Measurements from ENCODE around the gene PHLPP1.

DNA sequence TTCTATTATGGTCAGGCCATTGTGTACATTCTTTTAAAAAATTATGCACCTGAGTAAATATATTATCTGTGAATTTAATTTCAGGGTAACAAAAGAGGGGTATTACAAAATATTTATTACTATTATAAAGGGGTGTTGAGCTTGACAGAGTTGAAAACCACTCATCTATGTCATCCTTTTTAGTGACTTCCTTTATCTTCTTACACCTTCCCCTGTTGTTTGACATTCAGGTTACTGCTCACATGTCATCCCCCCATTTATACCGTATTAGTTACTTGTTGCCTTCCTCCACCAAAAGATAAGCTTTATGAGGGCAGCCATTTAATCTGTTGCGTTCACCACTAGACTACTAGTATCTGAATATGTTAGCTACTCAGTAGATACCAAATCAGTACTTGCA is 313.0 kb downstream of the PHLPP1 start:
- TF ChIP-seq EZH2 (IDR thresholded peaks at IDR 0.05) (no peak), POLR2AphosphoS5 (IDR thresholded peaks at IDR 0.05; ENCODE audit: borderline replicate concordance, low read depth, low read length) (no peak)
